H1 (cell line): ENCODE data around the gene TEDDM1.

Experiments used
- ASH2L ChIP-seq: fragments of 200-600, 300-600 bp; sonication (generic); IDR thresholded peaks from one replicate; pipeline ENCODE4 v1.7.1; 2017; ENCODE audit warnings: low read length
- EP300 ChIP-seq, 2 experiments: IDR thresholded peaks; 1 replicate in 1 of 2; 2 replicates in 1 of 2; pipeline ENCODE4 v1.6.1; 2011 to 2012; ENCODE audit warnings: low read depth in 2 of 2, low read length in 2 of 2, mild to moderate bottlenecking in 2 of 2, borderline replicate concordance in 1 of 2, inconsistent platforms in 1 of 2, moderate library complexity in 1 of 2
- POLR2AphosphoS5 ChIP-seq: IDR thresholded peaks from 2 replicates; pipeline ENCODE4 v1.6.1; 2011; ENCODE audit warnings: low read depth, low read length

- no peak for TF ChIP-seq POLR2AphosphoS5
- TF ChIP-seq EP300 (IDR thresholded peaks at IDR 0.05; ENCODE audit: borderline replicate concordance in 1 of 2, low read depth in 2 of 2, low read length in 2 of 2), result no peak
- no peak for TF ChIP-seq ASH2L
Observed at GRCh38 chr1:182357171-182357570, 43.3 kb downstream of the TEDDM1 start.
